Endometrial microvascular endothelial cells (primary cell): Measurements from ENCODE around the gene MSI2. TPM values are rescaled to one million over a fixed set of nuclear protein-coding genes. Genes with fewer than 3 reads are reported as not detected.

ENCODE experiments used
- in situ Hi-C: cut with HindIII; loops from 2 replicates; pipeline ENCODE4 v1.10.0; 2017; ENCODE audit warnings: low sequenced_read_pairs, low pct_unique_long_range_greater_than_20kb; ENCODE audit errors: inconsistent ontology term
- total RNA-seq: library from RNA; depleted of rRNA; stranded (reverse); fragments of >200 nt; gene quantifications from one replicate; pipeline ENCODE4 v1.2.3, GENCODE V29; 2015; ENCODE audit errors: inconsistent ontology term

The MSI2 gene
- total RNA-seq, 1 donor from 2014 or later = 19.2 TPM

DNA sequence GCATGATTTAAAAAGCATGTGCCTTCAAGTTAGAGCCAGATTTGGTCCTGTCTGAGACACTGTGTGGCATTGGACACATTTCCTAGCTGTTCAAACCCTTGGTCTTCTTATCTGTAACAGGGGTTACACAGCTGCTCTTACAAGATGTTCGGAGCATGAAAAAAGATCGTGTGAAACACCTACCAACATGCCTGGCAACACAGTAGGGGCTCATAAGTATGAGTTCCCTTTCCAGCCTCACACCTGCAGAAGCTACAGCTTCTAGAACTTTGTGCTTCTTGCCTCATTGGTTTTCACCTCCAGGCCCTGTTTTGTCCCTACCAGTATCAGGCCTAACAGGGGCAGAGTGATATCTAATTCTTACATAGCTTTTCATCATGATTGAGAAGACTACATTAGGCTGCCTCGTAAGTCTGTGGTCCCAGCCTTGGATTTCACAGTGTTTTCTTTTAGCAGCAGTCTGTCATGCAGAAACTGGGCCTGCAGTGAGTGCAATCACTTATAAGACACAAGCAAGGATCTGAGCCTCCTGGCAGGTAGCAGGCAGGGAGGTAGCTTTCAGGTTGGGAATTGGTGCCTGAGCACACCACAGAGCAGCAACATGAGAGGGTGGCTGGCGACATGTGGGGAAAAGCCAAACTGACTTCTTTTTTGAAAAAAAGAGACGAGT is 410.0 kb downstream of the MSI2 start:
- in situ Hi-C loops = no loop called here

DNA sequence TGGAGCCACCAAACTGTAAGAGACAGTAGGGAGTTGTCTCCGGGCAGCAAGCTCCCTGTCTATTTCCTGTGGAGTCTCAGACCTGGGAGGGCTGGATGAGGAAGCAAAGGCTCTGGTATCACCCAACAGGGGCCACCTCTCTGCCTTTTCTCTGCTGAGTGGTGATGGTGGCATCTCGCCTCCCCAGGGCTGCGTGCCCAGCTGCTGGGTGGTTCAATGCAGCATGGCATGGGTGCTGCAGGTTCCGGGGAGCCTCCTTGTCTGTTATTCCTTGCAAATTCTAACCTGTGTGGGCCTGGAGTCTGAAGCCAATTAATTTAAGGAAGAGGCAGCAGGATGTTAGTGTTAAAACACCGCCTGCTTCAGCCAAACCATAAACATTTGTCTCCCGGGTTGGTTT is 410.6 kb downstream of the MSI2 start:
- in situ Hi-C loops = no loop called here

- in situ Hi-C loops = no loop called here
Measured at GRCh38 chr17:57667461-57667923, 411.2 kb downstream of the MSI2 start.

- in situ Hi-C loops = no loop called here
Measured at GRCh38 chr17:57668332-57668731, 412.0 kb downstream of the MSI2 start.

DNA sequence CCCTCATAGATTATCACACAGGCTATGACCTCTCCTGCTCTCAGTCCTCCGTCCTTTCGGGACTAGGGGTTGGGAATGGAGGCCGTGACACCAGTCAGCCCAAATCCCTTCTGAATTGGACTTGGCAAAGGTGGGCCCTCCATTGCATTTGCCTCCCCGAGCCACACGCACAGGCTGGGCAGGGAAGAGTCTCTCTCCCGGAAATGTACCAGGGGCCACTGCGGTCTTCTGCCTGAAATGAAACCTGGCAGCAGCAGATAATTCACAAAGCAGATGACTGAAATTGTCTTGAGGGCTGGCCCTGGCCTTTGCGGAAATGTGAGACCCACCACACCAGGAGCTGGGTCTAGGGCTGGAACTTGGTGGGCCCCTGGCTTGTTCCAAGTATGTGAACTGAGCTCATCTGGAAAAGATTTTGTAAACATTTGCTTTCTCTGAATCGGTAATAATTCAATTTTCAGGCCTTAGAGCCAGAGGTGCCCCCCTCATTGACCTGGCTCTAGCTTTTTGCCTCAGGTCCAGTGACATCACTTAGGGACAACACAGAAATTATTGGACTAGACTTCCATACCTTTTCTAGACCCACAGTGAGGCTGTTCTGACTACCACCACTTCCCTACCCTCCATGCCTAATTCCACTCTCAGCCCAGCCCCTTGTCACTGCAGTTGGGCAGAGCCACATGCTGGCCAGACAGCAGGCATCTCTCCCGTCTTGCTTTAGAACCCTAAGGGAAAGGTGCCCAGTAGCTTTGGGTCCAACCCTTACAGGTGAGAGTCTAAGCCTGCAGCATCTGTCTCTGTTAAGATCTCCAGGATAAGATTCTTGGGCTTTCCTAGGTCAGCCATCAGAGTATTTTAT is 413.6 kb downstream of the MSI2 start:
- in situ Hi-C loops = no loop called here

DNA sequence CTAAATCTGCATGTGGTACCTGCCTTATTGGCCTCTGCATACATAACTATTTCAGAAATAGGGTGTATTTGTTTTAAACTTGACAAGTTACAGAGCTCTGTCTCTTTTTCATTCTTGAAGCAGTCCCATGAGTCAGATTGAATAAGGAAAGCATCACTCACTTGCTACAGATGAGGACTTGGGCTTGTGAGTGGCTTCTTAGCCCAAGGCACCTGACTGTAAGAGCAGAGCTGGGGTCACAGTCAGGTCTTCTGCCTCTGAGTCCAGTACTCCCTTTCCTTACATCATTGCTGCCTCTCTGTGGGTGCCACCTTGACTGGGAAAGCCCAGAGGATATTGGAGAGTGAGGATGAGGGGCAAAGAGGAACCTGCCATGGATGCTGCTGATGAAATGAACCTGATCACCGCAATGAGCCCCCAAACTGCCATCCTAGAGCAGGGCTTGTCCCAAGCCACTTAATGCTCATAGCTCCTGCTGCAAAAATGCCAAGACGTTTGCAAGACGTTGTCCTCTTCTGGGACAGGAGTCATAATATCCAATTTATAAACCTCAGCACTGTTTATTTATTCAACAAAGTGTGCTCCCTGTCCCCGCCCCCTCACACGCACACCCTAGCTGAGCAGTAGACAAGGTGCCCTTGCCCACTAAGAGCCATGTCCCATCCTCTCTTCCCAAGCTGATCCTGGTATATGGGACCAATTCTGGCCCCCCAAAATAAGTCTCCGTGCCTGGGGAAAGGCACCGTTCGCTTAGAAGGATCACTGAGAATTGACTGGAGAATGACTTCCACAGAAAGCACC is 414.6 kb downstream of the MSI2 start:
- in situ Hi-C loops = no loop called here

DNA sequence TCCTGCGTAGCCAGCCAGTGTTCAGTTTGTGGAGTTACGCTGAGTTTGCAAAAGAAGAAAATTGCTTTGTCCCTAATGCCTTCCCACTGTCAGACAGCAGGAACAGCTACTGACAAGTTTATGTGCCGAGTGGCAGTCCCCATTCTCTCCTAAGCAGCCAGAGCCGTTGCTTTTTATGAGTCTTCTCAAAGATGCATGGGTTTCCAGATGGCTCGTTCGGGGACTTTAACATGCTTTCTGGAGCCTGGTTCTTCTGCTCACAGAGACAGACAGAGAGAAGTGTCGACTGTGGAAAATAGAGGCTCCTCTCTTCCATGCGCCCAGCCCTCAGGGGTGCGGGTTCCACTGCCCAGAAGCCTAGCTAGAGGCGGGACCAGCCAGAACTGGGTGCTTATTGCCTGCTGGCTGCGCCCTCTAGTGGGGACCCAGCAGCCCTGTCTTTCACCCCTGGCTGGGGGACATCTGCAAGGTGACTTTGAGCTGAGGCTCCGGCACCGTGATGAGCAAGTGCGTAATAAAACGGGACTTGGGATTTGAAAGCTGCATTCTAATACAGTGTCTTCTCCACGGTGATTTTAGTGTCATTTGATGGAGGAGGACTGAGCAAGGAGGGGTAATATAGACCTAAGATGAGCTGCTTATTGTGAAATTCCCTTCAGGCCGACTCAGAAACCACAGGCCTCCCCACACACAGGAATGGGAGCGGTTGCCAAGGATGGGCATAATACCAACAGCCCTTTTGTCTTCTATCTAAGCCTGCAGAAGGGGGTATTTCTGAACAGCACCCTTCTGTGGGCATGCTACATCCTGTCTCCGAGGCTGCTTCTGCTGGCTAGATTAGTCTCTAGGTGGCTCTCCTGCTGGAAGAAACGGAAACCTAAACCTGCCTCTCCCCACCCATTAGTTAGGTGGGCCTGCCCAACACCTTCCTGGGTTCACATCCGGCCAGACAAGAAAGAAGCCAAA is 415.6 kb downstream of the MSI2 start:
- in situ Hi-C loops = no loop called here

GRCh38 chr17:57672971-57673370 is 416.6 kb downstream of the MSI2 start:
- in situ Hi-C loops = no loop called here

- in situ Hi-C loops = no loop called here
Measured at GRCh38 chr17:57674894-57675293, 418.6 kb downstream of the MSI2 start.

- in situ Hi-C loops = no loop called here
Measured at GRCh38 chr17:57675427-57676387, 419.4 kb downstream of the MSI2 start.

DNA sequence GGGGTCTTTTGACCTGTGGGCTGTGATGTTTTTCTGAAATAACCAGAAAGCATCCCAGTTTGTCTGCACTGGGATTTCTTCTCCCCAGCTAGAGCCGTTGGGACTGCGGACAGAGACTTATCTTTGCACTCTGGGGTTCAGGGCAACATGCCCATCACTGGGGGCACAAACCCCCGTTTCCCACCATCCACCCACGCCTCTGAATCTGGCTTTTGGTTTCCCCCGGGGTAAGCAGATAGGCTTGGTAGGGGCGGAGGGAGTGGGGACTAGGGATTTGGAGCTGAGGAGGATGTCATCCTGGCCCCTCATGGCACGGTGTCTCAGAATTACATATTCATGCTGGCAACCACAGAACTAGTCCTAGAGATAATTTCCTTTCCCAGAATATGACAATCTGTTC is 420.2 kb downstream of the MSI2 start:
- in situ Hi-C loops = no loop called here

DNA sequence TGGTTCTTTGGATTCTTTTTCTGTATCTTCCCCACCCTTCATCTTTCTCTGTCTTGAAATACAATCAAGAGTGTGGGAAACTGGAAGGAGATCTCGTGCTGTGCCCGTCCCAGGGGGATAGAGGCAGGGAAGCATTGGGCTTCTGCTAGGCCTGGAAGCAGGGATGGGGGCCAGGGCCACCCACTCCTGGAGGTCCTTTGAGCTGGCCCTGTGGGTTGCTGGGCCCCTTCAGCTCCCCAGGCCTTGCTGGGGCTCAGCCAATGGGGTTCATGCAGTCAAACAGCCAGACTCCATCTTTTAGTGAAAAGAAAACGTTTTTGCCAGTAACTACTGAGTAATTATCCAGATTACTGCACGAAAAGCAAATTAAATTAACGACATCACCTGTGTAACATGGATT is 421.0 kb downstream of the MSI2 start:
- in situ Hi-C loops = no loop called here

DNA sequence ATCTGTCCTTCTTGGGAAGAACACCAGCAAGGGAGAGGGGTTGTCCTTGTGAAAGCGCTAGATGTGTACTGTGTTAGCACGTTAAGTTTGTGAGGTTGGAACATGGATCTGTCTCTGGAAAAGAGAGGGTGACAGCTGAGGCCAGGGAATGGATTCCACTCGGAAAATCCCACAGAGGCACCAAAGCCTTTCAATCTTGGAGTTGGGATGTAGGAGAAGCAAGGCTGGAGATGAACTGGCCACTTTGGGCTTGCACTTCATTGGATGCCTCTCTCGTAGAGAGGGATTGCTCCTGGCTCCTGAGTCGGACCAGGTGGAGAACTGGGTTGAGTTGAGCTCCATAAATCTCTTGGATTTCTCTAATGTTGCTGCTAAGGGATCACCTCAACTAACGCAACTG is 421.5 kb downstream of the MSI2 start:
- in situ Hi-C loops = no loop called here

GRCh38 chr17:57678393-57678792 is 422.1 kb downstream of the MSI2 start:
- in situ Hi-C loops = no loop called here

GRCh38 chr17:57679356-57679755 is 423.0 kb downstream of the MSI2 start:
- in situ Hi-C loops = no loop called here

- in situ Hi-C loops = no loop called here
Measured at GRCh38 chr17:57679906-57680695, 423.8 kb downstream of the MSI2 start.

DNA sequence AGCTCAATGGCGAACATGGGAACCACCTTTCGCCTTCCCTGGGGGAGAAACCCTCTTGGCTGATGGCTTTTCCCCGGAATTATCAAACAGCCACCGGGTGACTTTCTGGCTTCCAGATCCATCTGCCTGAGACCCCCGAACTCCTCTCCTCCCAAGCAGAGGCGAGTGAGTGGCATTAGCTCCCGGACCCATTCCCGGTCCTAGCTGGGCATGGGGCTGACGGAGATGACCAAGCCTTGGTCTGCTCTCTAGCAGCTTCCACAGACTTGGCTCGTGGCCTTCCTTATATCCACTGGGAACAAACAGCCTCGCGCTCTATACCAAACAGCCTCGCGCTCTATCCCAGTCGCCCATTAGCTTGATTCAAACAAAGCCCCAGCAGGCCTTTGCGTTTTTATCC is 426.4 kb downstream of the MSI2 start:
- in situ Hi-C loops = no loop called here
